Cardiac septum (tissue), 1 donor: ENCODE measurements around the gene TANC1. TPM values are rescaled to one million over a fixed set of nuclear protein-coding genes. Genes with fewer than 3 reads are reported as not detected.

Experiments used
- DNase-seq: peaks from one replicate; pipeline ENCODE4 v3.0.0-alpha.2; 2020; ENCODE audit warnings: low spot score
- intact Hi-C: fragments of 100-400 bp; cut with DNase I; formaldehyde crosslinking; loops from one replicate; pipeline ENCODE4 v1.14.0; 2022
- total RNA-seq: library from RNA; stranded (reverse); fragmentation: NEBNext Ultra II Directional; extraction: Animal tissue kit (Norgen Biotek cat#: 25700); gene quantifications from one replicate; pipeline ENCODE4 v1.2.1, GENCODE V29; 2021
- donor health status: DM: no; HTN: no; CAD: no.

TANC1 gene
- total RNA-seq, 1 donor from 2014 or later = 55.6 TPM

GRCh38 chr2:159046966-159047365 is 78.5 kb downstream of the TANC1 start:
- no peak for DNase-seq
- intact Hi-C loops = loop anchor here (5.0 kb wide), 1 partner anchor 60 kb away; no protein-coding TSS in a partner anchor

GRCh38 chr2:159050426-159050825 is 82.0 kb downstream of the TANC1 start:
- intact Hi-C loops = no loop called here
- no peak for DNase-seq

GRCh38 chr2:159051133-159051532 is 82.7 kb downstream of the TANC1 start:
- DNase-seq = no peak
- intact Hi-C loops = no loop called here

GRCh38 chr2:159051661-159052060 is 83.2 kb downstream of the TANC1 start:
- no peak for DNase-seq
- intact Hi-C loops = no loop called here

- intact Hi-C loops = no loop called here
- DNase-seq = no peak
Observed at GRCh38 chr2:159052157-159052601, 83.7 kb downstream of the TANC1 start.

- intact Hi-C loops = no loop called here
- no peak for DNase-seq
Observed at GRCh38 chr2:159053161-159054031, 85.0 kb downstream of the TANC1 start.

- no peak for DNase-seq
- intact Hi-C loops = no loop called here
Observed at GRCh38 chr2:159054032-159054334, 85.5 kb downstream of the TANC1 start.

- intact Hi-C loops = no loop called here
- no peak for DNase-seq
Observed at GRCh38 chr2:159054985-159055384, 86.5 kb downstream of the TANC1 start.

- DNase-seq = no peak
- intact Hi-C loops = no loop called here
Observed at GRCh38 chr2:159060518-159060917, 92.1 kb downstream of the TANC1 start.

GRCh38 chr2:159063677-159064076 is 95.2 kb downstream of the TANC1 start:
- no peak for DNase-seq
- intact Hi-C loops = no loop called here

- intact Hi-C loops = no loop called here
- DNase-seq = no peak
Observed at GRCh38 chr2:159064446-159065301, 96.2 kb downstream of the TANC1 start.

GRCh38 chr2:159065313-159065712 is 96.9 kb downstream of the TANC1 start:
- intact Hi-C loops = no loop called here
- no peak for DNase-seq

- no peak for DNase-seq
- intact Hi-C loops = no loop called here
Observed at GRCh38 chr2:159065891-159066290, 97.5 kb downstream of the TANC1 start.

GRCh38 chr2:159066541-159067156 is 98.2 kb downstream of the TANC1 start:
- intact Hi-C loops = no loop called here
- DNase-seq = no peak

GRCh38 chr2:159067971-159068370 is 99.5 kb downstream of the TANC1 start:
- intact Hi-C loops = no loop called here
- DNase-seq = no peak

- no peak for DNase-seq
- intact Hi-C loops = no loop called here
Observed at GRCh38 chr2:159069229-159069628, 100.8 kb downstream of the TANC1 start.

GRCh38 chr2:159070235-159070634 is 101.8 kb downstream of the TANC1 start:
- DNase-seq = no peak
- intact Hi-C loops = no loop called here

- DNase-seq = no peak
- intact Hi-C loops = no loop called here
Observed at GRCh38 chr2:159071190-159071915, 102.9 kb downstream of the TANC1 start.

- intact Hi-C loops = no loop called here
- no peak for DNase-seq
Observed at GRCh38 chr2:159072795-159073194, 104.4 kb downstream of the TANC1 start.

GRCh38 chr2:159073256-159073655 is 104.8 kb downstream of the TANC1 start:
- DNase-seq = no peak
- intact Hi-C loops = no loop called here
